Activated CD8-positive, alpha-beta memory T cell treated with anti-CD3 and anti-CD28 coated beads, Interleukin-2, amount 50 U/mL, for 4 hours (primary cell): ENCODE measurements around the gene DPH3.
A peak's percentile ranks its signal among the peaks of the same experiment; 100 is the strongest.

ENCODE experiments used
- DNase-seq: peaks from one replicate; pipeline ENCODE4 v3.0.0-alpha.2; 2020

Gene DPH3

DNA sequence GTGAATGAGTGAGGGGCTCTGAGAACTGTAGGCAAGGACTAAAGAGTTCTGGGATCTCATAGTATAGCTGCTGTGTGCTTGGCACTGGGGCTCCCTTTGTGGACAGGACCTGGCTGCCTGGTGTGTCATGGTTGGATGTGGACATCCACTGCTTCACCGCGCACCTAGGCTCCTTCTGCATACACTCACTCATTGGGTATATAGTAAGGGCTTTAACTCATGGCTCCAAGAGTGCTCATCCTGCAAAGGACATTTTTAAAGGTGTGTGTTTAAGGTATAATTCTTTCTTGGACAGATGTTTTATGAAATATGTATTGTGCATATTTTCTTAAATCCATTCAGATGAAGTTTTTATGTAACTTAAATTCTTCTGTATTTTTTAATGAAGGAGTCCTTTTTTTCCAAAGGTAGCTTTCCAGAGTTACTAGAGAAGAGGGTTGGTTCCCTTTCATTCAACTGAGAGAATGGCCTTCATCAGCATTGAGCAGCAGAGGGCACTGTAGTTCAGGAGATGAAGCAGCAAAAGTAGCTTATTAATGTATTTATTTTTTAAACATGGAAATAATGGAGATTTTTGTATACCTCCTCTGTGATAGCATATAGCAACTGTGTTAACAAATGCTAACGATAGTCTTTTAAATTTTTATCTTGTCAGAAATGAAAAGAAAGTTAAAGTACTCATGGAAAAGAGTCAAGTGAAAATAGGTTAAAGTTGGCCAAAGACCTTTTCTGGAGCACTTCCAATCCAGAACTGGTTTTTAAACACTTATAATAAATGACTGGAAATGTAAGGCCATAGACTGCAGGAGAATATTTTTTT, 25.5 kb upstream of the DPH3 start:
- peak; percentile 52 for DNase-seq

DNA sequence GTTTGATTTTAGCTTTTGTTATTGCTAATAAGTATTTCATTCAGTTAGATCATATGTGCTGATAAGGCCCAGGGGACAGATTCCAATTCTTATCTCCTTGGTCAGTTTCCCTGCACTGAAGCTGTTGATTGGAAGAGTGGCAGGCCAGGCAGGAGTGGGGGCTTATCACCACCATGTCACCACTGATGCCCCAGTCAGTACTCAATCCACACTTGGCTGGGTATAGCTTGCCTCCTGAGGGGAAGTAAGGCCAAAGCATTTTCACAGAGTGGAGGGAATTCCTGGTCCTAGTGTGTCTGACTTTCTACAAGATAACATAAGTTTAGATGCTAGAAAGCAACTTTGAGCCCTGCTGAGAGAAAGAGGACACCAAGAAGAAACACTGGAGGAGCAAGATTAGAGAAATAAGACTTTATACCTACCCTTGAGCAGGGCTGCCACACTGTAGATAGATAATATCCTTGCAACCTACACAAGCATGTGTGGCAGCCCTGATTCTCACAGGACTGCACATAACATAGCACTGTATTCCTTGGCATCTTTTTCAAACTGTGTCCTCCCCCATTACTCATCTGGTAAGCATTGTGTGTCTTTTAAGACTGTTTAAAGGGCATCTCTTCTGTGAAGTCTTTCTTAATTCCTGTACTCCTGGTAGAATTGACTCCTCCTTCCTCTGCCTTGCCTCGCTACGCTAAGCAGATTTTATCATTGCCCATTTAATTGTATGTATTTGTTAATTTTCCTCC, 24.6 kb upstream of the DPH3 start:
- DNase-seq, result no peak

DNA sequence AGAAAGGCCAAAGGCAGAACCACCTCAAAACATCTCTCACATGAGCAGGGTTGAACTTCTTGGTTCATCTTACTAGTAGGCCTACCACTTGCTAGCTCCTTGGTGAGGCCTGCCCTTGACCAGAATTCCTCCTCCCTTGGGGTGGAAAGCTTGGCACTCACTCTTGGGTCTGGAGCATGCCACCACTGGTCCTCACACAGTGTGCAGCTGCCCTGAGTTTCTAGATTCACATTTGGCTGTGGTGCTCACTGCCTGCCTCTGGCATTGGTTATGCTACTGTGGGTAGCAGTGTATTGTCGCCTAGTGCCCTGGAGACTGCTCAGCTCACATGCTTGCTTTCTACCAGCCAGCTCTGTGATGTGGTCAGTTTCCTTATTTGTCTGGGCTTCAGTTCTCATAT, 23.9 kb upstream of the DPH3 start:
- no peak for DNase-seq

DNA sequence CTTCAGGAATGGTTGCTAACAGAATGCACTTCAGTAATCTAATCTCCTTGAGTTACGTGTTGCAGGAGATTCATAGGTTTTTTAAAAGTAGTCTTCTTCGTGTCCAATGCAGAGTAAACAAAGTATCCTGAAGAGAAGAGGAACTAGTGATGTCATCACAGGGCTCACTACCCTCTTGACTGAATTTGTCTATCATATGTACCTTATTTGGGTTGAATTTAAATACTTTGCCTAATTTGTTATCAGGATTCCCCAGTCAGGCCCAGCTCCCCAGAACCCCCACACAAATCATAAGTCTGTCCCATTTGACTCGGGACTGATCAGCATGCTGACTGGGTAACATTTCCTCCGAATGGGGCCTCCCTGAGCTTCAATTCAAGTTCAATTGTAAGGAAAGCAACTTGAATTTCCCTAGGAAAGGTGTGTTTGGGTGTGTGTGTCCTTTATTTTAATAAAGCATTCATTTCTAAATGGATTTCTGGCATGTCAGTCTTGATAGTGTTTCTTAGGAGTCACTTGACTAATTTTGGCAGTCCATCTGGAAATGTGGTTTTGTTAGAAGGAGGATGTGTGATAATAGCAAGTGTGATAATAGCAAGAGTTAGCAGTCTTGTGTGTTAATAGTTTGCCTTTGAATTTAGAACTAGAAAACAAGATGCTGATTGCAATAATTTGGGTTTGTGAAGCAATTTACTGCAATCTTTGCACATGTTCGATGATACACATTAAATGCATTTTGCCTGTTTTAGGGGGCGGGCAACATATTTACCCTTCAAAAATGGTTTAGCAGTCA, 22.2 kb upstream of the DPH3 start:
- no peak for DNase-seq

DNA sequence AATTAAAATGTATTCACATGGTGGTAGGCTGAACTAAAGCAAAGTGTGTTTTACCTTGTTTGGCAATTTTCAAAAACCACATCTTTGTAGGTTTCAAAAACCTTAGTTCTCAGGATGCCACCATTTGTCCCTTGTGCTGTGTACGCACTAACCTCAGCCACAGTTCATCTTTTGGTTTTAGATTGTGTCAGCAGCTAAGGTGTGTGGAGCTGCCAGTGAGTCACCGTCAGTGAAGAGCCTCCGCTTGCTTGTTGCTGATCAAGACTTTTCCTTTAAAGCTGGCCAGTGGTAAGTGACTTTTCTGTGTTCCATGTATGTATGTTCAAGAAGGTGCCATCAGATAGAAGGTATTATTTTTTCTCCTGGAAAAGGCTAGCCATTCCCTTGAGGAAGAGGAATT, 21.4 kb upstream of the DPH3 start:
- DNase-seq, result peak; percentile 64

DNA sequence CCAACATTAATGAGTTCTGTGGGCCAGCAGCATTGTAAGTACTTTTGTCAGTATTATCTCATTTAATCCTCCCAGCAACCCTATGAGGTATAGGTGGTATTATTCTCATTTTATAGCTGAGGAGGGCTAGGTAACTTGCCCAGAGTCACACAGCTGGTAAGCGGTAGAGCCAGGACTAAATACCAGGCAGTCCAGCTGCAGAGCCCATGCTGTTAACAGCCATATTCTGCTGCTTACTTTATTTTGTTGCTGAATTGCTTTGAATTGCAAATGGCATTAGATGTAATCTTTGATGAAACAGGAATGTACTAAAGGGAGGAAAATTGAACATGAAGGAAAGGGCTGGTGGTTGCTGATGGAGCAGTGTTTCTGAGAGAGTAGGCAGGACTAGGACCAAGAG, 19.9 kb upstream of the DPH3 start:
- no peak for DNase-seq

DNA sequence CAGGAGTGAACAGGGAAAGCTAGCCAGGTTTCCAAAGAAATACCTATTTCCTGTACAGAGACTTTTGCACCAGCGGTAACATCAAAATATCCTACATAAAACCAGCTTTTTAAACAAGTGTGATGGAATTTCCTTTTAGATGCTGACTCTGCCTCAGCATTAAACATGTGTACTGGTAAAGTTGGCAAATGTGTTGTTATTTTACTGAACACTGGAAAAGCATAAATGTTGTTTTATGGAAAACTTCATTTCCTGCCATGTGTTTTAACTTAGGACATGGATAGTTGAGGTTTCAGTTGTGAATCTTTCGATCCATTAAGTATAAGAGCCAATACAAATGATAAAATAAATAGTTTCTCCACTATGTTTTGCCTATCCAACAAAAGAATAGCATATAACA, 15.9 kb upstream of the DPH3 start:
- no peak for DNase-seq

DNA sequence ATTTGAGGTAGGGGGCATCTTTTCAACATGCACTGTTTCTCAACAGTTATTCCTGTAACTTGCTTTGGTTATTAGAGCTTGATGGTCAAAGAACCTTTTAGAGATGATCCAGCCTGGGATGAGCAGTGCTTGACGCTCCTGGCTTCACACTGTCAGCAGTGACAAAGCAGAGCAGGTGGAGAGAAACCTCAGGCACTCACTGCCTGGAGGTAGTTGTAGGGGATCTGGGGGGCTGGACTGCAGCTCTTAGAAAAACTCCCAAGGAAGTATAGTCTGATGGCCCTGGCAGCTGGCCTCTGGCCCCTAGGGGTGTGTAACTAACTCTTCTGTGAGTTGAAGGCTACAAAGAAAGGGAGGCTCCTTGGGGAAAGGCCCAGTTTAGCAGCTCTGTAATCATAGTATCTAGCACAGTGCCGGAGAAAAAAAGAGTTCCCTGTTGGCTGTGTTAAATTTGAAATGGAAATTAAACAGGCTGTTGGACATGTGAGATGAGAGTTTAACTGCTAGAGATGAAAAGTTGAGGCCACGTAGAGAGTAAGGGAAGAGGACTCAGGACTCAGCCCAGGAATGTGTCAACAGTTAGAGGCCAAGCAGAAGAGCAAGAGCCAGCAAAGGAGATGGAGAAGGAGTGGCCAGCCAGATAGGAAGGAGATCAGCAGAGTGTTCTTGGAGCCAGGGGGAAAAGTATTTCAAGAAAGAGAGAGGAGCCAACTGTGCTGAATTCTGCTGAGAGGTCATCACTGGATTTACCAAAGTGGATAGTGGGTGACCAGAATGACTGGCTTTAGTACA, 14.5 kb upstream of the DPH3 start:
- DNase-seq, result no peak

DNA sequence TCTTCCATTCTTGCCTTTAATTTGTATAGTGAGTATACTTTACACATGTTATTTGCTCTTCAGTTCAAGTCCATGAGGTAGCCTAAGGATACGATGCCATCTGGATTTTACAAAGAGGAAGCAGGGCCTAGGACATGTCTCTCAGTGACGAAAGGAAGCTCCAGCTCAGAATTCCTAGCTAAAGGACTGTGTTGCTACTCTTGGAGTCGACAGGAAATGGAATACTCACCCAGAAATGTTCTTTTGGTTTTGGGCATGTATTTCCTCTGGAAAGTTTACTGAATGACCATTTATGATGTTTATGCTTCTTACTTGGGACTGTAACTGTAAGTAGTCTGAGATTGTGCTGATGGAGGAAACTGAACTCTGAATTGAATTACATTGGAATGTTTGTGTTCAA, 12.7 kb upstream of the DPH3 start:
- no peak for DNase-seq

DNA sequence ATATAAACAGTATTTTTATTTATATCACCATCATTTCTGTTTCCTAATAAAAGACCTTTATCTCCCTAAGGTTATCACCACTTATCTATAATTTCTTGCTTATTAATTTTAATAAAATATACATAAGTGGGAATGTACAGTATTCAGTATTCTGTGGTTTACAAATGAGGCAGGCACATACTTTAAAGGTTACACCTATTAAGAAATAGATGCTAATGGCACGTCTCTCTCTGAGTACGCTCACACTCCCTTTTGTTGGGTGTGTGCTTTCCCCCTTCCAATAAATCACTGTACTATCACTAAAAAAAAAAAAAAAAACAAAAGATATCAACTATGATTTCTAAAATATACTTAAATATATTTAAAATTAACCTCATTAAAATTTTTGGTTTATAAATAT, 9.1 kb upstream of the DPH3 start:
- DNase-seq, result no peak

DNA sequence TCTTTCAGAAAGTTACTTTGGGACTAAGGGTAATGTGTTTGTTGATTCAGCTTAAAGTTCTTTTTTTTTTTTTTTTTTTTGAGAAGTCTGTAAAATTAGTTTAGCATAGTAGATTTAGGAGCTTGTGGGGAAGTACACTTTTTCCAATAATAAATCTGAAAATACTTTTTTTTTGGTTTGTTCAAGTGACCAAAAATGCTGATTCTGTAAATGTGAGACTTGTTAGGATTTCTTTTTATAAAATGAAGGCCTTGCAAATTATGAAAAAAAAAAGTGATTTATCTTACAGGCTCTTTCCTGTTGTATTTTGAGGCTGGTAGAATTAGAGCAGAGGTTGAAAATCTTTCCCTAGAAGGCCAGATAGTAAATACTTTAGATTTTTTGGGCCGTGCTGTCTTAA, 7.8 kb upstream of the DPH3 start:
- no peak for DNase-seq

DNA sequence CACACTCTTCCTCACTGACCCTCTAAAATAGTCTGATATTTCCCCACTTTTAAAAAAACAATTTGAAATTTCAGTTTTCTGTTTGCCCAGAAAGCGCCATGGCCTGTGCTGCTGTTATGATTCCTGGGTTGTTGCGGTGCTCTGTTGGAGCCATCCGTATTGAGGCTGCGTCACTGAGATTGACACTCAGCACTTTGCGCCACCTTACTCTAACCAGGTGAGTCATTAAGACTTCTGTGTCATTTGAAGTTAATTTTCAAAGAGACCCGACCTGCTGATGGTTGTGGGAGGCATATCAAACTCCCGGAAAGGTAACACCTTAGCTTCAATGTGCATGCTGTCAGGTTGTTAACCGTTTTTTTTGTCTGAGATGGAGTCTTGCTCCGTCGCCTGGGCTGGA, 6.1 kb upstream of the DPH3 start:
- no peak for DNase-seq

DNA sequence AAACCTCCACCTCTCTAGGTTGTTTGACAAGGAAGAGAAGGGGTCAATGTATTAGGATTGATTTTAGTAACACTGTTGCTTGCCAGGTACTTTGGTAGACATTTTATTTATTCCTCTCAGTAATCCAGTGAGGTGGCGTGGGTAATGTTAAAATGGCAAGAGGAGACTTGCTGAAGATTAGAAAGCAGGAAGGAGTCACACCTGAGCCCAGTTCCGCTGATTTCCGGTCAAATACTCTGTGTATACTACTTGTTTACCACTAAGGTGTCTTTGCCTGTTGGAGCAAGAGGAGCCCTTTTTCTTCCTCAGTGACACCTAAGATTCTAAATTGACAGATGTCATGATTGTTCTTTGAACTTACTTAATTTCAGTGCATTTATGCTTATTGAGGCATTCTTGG, 2.0 kb upstream of the DPH3 start:
- DNase-seq, result no peak

DNA sequence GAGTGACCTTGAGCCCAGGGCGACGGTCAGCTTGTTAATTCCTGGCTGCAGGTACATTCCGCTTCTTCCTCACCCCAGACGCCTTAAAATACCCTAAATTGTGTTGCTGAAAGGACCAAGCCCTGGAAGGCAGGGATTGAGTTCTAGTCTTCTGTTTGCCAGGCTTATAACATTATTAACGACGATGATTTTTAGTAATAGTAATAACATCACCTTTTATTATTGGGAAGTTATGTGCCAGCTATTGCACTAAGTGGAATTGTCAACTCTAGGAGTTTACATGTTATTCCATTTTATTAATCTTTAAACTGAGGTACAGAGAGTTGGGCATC, 678 bp upstream of the DPH3 start:
- DNase-seq, result no peak

DNA sequence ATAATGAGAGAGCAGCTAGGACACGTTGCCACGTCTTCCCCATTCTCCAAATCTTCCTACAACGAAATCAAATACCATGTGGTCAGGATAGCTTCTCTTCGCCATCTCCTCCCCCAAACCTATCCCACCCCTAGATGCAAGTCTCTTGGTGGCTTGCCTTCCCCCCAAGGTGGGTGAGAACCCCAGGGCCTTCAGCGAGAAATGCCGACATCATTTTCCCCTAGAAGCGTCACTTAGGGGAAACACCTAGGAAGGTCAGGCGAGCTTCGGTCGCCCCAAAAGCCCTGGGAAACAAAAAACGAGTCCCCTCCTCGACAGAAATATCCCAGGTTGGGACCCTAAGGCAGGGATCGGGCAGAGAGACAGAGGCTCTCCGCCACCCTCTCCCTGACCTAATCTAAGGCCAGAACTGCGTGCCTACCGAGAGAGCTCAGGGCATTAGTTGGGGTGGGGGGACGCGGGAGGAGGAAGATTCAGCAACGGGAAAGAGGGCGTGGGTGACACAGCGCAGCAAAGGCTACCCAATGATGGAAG, 502 bp downstream of the DPH3 start:
- DNase-seq, result no peak

DNA sequence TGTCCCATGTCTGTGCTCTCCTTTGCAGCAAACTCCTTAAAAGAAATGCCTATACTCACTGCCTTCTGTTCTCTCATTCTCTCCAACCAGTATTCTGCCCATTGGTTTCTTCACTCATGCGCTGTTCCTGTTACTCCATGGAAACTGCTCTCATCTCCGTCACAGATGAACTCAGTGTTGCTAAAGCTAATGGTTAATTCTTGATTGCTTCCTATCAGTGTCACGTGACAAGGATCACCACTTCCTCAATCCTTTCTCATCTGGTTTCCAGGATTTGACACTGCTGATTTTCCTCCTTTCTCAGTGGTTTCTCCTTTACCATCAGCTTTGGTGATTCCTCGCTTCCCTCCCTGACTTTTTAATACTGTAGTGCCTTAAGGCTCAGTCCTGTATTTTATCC, 2.6 kb downstream of the DPH3 start:
- DNase-seq, result no peak

DNA sequence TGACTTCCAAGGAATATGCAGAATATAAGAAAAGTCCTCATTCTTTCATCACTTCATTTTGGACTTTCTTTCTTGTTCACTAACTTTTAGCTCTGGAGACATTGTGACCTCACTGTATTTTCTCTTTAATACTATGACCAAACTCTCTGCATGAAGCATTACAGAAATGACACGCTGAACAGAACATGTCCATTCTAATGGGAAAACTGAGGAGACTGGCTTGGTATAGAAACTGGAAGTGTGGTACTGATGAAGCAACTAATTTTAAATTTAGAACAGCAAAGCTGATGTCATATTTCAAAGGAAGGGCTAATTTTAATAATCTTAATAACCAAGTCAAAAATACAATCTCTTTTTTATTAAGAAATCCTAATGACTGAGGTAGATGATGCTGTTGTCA, 4.7 kb downstream of the DPH3 start:
- no peak for DNase-seq

DNA sequence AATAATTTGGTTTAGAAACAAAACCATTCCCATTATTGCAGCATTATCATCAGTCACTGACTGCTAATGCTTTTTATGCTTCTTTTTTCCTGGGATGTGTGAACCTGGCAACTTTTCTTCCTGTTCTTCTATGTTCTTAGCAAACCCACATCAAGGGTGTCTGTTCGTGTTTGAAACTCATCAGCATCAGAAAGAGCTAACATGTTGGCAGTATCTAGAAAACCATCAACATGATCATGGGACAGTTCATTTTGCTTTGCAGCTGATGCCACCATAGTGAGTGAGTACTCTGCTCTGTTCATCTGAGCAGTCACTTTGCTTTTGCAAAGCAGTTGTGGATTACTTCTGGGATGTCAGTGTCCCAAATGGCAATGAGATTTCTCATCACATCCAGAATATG, 5.9 kb downstream of the DPH3 start:
- no peak for DNase-seq

DNA sequence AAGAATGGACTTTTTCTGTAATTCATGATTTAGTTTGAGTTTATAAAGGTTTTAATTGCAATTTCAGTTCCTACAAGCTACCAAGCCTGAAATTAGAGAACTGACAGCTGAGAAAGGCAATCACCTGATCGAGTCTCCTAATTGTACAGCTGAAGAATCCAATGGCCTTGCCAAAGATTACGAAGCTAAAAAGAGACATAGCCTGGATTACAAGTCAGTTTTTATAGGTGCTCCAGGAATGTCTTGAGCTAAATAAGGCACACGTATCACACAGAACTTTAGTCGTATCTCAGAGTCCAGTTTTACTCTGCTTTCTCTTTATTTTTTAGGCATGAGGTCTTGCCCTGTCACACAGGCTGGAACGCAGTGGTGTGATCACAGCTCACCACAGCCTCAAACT, 6.6 kb downstream of the DPH3 start:
- DNase-seq, result no peak

DNA sequence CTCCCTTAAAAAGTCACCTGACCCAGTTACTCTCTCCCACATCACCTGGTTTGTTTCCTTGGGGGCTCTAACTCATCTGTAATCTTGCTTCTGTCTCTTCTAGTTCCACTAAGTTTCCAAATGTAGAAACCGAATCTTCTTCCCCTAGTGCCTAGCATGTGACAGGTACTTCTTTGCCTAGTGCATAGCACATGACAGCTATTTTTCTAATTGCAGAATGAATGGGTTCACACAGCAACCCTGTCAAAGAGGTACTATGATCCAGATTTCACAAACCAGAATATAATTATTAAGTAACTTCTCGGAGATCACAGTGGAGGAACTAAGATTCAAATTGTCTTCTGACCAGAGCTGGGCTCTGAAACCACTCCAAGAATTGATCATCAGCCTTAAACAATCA, 7.4 kb downstream of the DPH3 start:
- DNase-seq, result no peak

DNA sequence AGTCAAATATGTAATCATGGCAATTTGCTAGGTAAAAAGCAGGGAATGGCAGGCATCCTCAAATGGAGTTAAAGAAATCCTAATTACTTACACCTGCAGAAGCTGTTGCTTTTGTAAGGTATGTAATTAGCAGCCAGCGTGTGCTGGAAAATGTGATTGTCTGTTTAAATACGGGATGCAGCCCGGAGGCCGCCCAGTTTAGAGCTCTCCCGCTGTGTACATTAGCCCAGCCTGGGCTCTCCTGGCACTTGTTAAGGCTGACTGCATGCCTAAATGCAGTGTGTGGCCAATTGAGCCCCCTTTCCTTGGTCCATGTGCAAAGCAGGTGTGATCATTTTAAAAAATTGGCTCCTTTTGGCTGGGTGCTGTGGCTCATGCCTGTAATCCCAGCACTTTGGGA, 9.0 kb downstream of the DPH3 start:
- no peak for DNase-seq

DNA sequence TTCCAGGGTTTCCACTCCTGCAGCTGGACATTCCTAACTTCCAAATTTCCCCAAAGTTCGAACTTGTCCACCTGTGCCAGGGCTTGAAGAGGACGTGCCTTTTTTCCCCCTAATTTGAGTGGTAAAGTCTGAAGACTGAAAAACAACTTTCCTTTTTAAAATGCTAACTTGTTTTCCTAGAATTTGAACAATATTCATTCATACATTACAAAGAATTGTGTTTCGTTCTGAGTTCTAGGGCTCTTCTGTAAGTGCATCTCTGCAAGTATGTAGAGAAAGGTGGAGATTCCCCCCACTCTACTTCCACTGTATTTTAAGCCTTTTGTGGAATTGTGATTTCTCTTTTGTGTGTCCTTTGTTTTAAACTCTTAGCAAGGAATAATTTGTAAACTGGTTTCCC, 9.4 kb downstream of the DPH3 start:
- no peak for DNase-seq

DNA sequence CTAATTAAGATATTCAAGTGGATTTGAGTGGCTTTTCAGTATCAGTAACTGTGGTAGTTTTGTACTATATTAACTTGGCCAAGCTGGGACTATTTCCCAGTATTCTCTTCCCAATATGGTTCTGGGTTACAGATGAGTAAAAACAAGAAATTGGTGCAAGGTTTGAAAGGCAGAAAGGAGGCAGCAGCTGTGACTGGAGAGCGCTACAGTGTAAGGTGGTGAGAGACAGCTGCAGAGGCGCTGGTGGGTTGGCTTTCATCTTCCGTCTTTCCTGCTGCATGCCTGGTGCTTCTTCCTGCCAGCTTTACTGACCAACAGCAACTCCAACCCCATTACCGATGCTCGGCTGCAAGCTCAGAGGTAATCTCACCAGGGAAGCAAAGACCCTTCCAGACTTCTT, 9.8 kb downstream of the DPH3 start:
- DNase-seq, result no peak
